Uterus (tissue), 2 donors: ENCODE data around the gene C1R.

Experiments
- POLR2A ChIP-seq, 2 donors: fragments of 450-650 bp; IDR thresholded peaks; one replicate each; pipeline ENCODE4 v1.6.1; 2016; ENCODE audit warnings: antibody characterized with exemption in 2 of 2, mild to moderate bottlenecking in 1 of 2, moderate library complexity in 1 of 2
- TF ChIP-seq, protein P1 (sequence below), 4 experiments: fragments of 200-600 bp in 2 of 4; fragments of 450-650 bp in 2 of 4; sonication (generic) in 2 of 4; IDR thresholded peaks; one replicate each; pipeline ENCODE4 v1.5.1; 2016 to 2019; ENCODE audit warnings: antibody characterized with exemption in 4 of 4, mild to moderate bottlenecking in 2 of 4, moderate library complexity in 1 of 4

DNA sequence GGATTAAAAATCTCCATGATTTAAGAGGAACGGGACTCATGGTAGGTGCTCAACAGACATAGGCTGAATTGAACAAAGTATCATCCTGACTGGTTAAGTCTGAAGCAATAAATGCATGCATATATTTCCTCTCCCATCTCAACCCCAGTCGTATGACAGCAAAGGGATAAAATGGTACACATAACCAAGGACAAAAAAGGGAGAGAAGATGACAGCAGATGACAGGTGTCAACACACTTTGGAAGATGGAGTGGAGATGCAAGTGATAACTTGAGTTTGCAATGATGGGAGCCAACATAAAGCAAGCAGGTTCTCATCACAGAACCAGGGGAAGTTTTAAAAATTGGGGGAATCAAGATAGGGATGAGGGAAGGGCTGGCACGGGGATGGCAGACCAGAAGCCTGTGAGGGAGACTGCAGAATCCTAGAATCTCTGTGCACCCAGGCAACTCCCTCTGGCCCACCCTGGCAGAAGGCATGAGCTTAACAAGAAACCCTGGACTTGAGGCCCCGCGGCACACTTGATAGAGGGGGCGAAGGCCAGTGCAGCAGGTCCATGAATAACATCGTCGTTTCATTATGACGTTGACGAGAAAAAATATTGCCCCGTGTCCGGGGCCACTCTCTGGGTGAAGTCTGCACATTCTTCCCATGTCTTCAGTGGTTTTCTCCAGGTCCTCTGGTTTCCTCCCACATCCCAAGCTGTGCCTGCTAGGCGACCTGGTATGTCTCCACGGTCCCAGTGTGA is 11.8 kb upstream of the C1R start:
- no peak for TF ChIP-seq POLR2A (IDR thresholded peaks at IDR 0.05)
- TF ChIP-seq, protein P1, sequence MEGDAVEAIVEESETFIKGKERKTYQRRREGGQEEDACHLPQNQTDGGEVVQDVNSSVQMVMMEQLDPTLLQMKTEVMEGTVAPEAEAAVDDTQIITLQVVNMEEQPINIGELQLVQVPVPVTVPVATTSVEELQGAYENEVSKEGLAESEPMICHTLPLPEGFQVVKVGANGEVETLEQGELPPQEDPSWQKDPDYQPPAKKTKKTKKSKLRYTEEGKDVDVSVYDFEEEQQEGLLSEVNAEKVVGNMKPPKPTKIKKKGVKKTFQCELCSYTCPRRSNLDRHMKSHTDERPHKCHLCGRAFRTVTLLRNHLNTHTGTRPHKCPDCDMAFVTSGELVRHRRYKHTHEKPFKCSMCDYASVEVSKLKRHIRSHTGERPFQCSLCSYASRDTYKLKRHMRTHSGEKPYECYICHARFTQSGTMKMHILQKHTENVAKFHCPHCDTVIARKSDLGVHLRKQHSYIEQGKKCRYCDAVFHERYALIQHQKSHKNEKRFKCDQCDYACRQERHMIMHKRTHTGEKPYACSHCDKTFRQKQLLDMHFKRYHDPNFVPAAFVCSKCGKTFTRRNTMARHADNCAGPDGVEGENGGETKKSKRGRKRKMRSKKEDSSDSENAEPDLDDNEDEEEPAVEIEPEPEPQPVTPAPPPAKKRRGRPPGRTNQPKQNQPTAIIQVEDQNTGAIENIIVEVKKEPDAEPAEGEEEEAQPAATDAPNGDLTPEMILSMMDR (IDR thresholded peaks at IDR 0.05), result no peak
